Heart left ventricle (tissue), 16 donors: ENCODE data around the gene KCTD21. TPM values are rescaled to one million over a fixed set of nuclear protein-coding genes. Genes with fewer than 3 reads are reported as not detected.

ENCODE experiments used
- ATAC-seq, 4 donors: fragments of 200-7000 bp; cut with Tn5 transposase; one replicate each; pipeline ENCODE4 v1.9.1; 2020 to 2022; ENCODE audit warnings: moderate library complexity in 4 of 4, mild to moderate bottlenecking in 3 of 4, moderate number of reproducible peaks in 1 of 4
- DNase-seq, 5 donors: peaks; one replicate each; pipeline ENCODE4 v3.0.0-alpha.2; 2020
- H3K27ac ChIP-seq, 12 donors: fragments of 200-600 bp; sonication (generic) in 4 of 12; one replicate each; pipeline versions ENCODE4 v1.5.0 to v1.8.0; 2016 to 2022; ENCODE audit warnings: mild to moderate bottlenecking in 2 of 12
- H3K27me3 ChIP-seq, 9 donors: fragments of 200-600 bp; sonication (generic) in 2 of 9; one replicate each; pipeline versions ENCODE4 v1.5.1 to v1.8.0; 2016 to 2022; ENCODE audit warnings: mild to moderate bottlenecking in 3 of 9
- H3K36me3 ChIP-seq, 9 donors: fragments of 200-600 bp; sonication (generic) in 2 of 9; one replicate each; pipeline versions ENCODE4 v1.5.0 to v1.8.0; 2018 to 2022; ENCODE audit warnings: mild to moderate bottlenecking in 2 of 9
- H3K4me1 ChIP-seq, 12 donors: fragments of 200-600 bp; sonication (generic) in 4 of 12; one replicate each; pipeline versions ENCODE4 v1.5.0 to v1.8.0; 2016 to 2022; ENCODE audit warnings: mild to moderate bottlenecking in 3 of 12
- H3K4me3 ChIP-seq, 12 donors: fragments of 200-600 bp; sonication (generic) in 4 of 12; one replicate each; pipeline versions ENCODE4 v1.5.0 to v1.8.0; 2017 to 2022; ENCODE audit warnings: mild to moderate bottlenecking in 9 of 12, moderate library complexity in 4 of 12
- H3K9me3 ChIP-seq, 12 donors: fragments of 200-600 bp; sonication (generic) in 4 of 12; one replicate each; pipeline versions ENCODE4 v1.5.0 to v1.8.0; 2016 to 2022; ENCODE audit warnings: mild to moderate bottlenecking in 1 of 12
- POLR2A ChIP-seq, 2 donors: fragments of 450-650 bp; IDR thresholded peaks; one replicate each; pipeline ENCODE4 v1.6.1; 2017; ENCODE audit warnings: antibody characterized with exemption in 2 of 2, mild to moderate bottlenecking in 2 of 2, moderate library complexity in 2 of 2
- WGBS, 4 donors: extraction: QIAGEN DNeasy Blood & Tissue Kit in 2 of 4; methylation state at CpG; one replicate each; pipeline versions ENCODE4 v1.1.5 to v1.1.7; 2013 to 2018; 5-methylcytosine and 5-hydroxymethylcytosine counted together
- intact Hi-C, 10 donors: fragments of 100-400 bp; cut with DNase I; formaldehyde crosslinking; loops; one replicate each; pipeline versions ENCODE4 v1.11.1 to v1.14.2; 2022
- polyA plus RNA-seq, 2 donors: library from polyadenylated mRNA; stranded (reverse); fragments of 200-250 nt; gene quantifications; one replicate each; pipeline ENCODE4 v1.2.3, GENCODE V29; 2013
- total RNA-seq, 9 donors: library from RNA; depleted of rRNA in 2 of 9; stranded (reverse); fragments of >200 nt in 2 of 9; fragmentation: NEBNext Ultra II Directional in 3 of 9; extraction: Animal tissue kit (Norgen Biotek cat#: 25700) in 3 of 9; gene quantifications; one replicate each; pipeline versions ENCODE4 v1.1.0 to v1.2.4, GENCODE V29; 2016 to 2023
- TF ChIP-seq, protein P1 (sequence below), 12 donors: fragments of 200-600 bp; sonication (generic) in 4 of 12; IDR thresholded peaks; one replicate each; pipeline versions ENCODE4 v1.5.0 to v1.8.0; 2018 to 2022; ENCODE audit warnings: antibody characterized with exemption in 12 of 12, mild to moderate bottlenecking in 5 of 12
- donor health status: ischemic (EF 13 %, LVEDD 7.1; RV severe dilation, severe dysfunction).
- donor health status: healthy with polysubstance abuse.
- donor health status: DM: no; HTN: yes; CAD: no.
- donor health status: DM: no; HTN: no; CAD: no.
- donor health status: ischemic (EF 25% LVEDD 6.9; RV normal size, moderate dysfunction).
- donor health status: ischemic (EF 25% LVEDD 5.7; RV mildly dilated, moderate dysfunction).
- donor health status: healthy.
- donor health status: DM: yes; HTN: yes; CAD: no.
- donor health status: ischemic (EF 35%, LVEDD 5.7; RV mildly dilated, moderate dysfunction).
- donor health status: nonischemic (EF 11% LVEDD 7.7; RV severe dilation, severe dysfunction).
- donor health status: DM: yes; HTN: yes; CAD: no.
- donor health status: PGD.
- donor health status: ischemic (EF 29% LVEDD 5.4; RV normal size, mild dysfunction).
- donor health status: nonischemic (EF 23%, LVEDD 6.1; RV moderate dilation, normal function).

Gene KCTD21
- total and polyA plus RNA-seq, 11 donors = 3.4 to 10.9 (median 7.2) TPM

DNA sequence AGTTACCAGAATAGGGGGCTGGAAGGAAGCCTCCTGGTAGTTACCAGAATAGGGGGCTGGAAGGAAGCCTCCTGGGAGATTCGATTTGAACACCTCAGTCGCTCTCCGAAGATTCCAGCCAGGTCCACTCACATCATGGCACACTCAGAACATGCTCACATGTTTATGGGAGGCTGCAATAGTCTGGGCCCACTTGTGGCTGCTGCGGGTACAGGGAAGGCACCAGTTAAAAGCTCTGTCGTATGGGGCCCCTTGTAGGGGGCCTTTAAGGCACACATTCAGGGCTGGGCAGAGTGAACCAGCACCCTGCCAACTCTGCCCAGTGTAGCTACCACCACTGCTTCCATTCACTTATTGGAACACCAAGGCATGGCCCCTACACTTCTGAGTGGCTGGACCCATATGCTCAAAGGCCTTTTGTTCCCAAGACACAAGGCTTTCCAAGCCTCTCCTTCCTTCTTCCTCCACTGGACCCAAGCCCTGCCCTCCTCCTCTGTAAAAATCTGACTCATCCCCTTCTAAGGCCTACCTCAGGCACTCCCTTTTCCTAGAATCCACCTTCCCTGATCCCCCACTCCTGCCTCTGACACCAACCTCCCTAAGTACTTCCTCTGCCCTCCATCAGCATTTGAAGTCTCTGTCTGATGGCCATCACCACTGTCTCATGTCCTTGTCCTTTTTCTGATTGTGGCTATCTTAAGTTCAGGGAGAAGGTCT, 28.3 kb upstream of the KCTD21 start:
- Histone ChIP-seq H3K9me3 (no peaks in the 10 kb centered on the region), H3K36me3 (peaks cover 0 to 81% (median 72%) of the 10 kb centered on the region in 9 donors), H3K27me3 (no peaks in the 10 kb centered on the region), H3K27ac (no peak overlapping the region), H3K4me1 (peaks cover 0 to 6% (median 2%) of the 10 kb centered on the region in 12 donors), H3K4me3 (no peak overlapping the region)
- intact Hi-C loops = no loop called here
- ATAC-seq (no peak), DNase-seq (no peak)
- 89 to 96% (median 91%) methylated on average over 5 of the region's 5 CpGs for WGBS, 4 donors
- no peak for TF ChIP-seq POLR2A (IDR thresholded peaks at IDR 0.05)
- TF ChIP-seq, protein P1, sequence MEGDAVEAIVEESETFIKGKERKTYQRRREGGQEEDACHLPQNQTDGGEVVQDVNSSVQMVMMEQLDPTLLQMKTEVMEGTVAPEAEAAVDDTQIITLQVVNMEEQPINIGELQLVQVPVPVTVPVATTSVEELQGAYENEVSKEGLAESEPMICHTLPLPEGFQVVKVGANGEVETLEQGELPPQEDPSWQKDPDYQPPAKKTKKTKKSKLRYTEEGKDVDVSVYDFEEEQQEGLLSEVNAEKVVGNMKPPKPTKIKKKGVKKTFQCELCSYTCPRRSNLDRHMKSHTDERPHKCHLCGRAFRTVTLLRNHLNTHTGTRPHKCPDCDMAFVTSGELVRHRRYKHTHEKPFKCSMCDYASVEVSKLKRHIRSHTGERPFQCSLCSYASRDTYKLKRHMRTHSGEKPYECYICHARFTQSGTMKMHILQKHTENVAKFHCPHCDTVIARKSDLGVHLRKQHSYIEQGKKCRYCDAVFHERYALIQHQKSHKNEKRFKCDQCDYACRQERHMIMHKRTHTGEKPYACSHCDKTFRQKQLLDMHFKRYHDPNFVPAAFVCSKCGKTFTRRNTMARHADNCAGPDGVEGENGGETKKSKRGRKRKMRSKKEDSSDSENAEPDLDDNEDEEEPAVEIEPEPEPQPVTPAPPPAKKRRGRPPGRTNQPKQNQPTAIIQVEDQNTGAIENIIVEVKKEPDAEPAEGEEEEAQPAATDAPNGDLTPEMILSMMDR (IDR thresholded peaks at IDR 0.05) = no peak

DNA sequence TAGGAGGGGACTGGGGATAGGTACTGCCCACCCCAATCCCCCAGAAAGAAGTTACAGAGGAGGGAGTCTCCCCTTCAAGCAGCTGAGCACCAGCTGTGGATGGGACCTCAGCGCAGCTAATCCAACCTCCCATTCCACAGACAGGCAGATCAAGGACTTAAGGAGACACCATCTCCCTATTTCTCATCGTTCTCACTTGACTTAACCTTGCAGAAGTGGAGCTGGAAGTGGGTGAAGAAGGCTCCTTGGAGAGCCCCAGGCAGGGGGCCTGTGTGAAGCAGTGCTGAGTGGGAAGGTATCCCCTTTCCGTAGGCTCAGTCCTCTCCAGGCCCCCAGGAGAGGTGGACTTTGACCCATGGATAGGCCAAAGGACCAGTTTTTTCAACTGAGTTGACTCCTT, 27.6 kb upstream of the KCTD21 start:
- 74 to 97% (median 92%) methylated on average over 3 of the region's 3 CpGs for WGBS, 4 donors
- intact Hi-C loops = no loop called here

DNA sequence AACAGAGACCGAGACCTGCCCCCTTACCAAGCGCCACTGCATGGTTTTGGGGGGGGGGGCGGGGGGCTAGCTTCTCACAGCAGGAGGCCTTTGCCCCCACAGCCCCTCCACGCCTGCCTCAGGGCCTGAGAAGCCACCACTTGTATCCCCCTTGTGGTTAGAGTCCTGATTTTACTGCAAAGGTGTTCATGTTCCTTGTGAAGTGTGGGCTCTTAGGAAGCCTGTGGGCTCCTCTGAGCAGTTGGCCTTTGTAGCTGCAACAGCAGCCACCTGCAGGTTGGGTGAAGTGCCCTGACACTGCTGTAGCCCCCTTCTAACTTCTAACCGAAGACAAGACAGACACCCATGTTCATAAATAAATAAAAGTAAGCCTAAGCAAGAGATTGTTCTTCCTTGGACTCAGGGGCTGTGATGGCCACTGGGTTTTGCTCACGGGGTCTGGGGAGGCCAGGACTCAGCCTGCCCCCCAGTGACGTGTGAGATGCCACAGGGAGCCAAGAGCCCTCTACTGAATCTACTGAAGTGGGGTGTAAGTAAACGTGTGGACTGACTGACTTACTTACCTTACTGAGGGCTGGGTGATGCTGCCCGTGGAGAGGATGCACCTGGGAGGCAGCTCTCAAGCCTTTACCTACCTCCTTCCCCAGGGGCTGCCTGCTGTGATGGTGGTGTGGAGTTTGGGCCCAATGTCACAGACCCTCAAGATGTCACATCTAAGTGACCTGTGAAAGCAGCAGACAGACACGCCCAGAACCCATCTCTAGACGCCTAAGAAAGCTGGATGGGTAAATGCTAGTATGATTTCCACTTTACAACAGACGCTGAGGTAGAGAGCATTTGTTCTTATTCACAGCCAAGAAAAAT, 26.1 kb upstream of the KCTD21 start:
- H3K9me3 ChIP-seq = no peaks in the 10 kb centered on the region
- no peak for ATAC-seq
- WGBS, 4 donors = 83 to 89% (median 86%) methylated on average over 9 to 12 of the region's 12 CpGs
- intact Hi-C loops = no loop called here
- no peak overlapping the region for H3K27ac ChIP-seq
- TF ChIP-seq, protein P1 (IDR thresholded peaks at IDR 0.05) = no peak
- no peak for TF ChIP-seq POLR2A (IDR thresholded peaks at IDR 0.05)
- DNase-seq = no peak
- H3K4me3 ChIP-seq = no peak overlapping the region
- no peaks in the 10 kb centered on the region for H3K27me3 ChIP-seq
- H3K4me1 ChIP-seq = peaks cover 0 to 6% (median 2%) of the 10 kb centered on the region in 12 donors
- H3K36me3 ChIP-seq = peaks cover 0 to 71% (median 62%) of the 10 kb centered on the region in 9 donors

More for the DNA sequence above, 27.6 kb upstream of the KCTD21 start:
- Histone ChIP-seq H3K4me1 (peaks cover 0 to 6% (median 2%) of the 10 kb centered on the region in 12 donors), H3K9me3 (no peaks in the 10 kb centered on the region), H3K36me3 (peaks cover 0 to 74% (median 65%) of the 10 kb centered on the region in 9 donors), H3K27ac (no peak overlapping the region), H3K27me3 (no peaks in the 10 kb centered on the region), H3K4me3 (no peak overlapping the region)
- no peak for ATAC-seq
- no peak for DNase-seq
- TF ChIP-seq POLR2A (IDR thresholded peaks at IDR 0.05) = no peak
- TF ChIP-seq, protein P1 (IDR thresholded peaks at IDR 0.05) = no peak
